Mucosa of rectum (tissue), 2 donors: ENCODE results near the gene LDLRAD3.

Source experiments
- H3K27ac ChIP-seq, 2 donors: one replicate each; pipeline ENCODE4 v1.7.0; 2013; ENCODE audit warnings: inconsistent platforms in 2 of 2, low read depth in 2 of 2, low read length in 2 of 2
- H3K27me3 ChIP-seq, 2 donors: one replicate each; pipeline ENCODE4 v1.7.0; 2013; ENCODE audit warnings: low read length in 2 of 2; ENCODE audit not compliant: control insufficient read depth in 2 of 2, insufficient read depth in 2 of 2
- H3K36me3 ChIP-seq, 2 donors: one replicate each; pipeline ENCODE4 v1.7.0; 2013; ENCODE audit warnings: low read length in 2 of 2; ENCODE audit not compliant: control insufficient read depth in 2 of 2, insufficient read depth in 2 of 2
- H3K4me1 ChIP-seq, 2 donors: one replicate each; pipeline ENCODE4 v1.7.0; 2013; ENCODE audit warnings: low read length in 2 of 2, mild to moderate bottlenecking in 1 of 2; ENCODE audit not compliant: control insufficient read depth in 2 of 2, insufficient read depth in 2 of 2
- H3K4me3 ChIP-seq, 2 donors: one replicate each; pipeline ENCODE4 v1.7.0; 2013; ENCODE audit warnings: low read length in 2 of 2
- H3K9ac ChIP-seq, 2 donors: one replicate each; pipeline ENCODE4 v1.7.0; 2013; ENCODE audit warnings: low read length in 2 of 2, low read depth in 1 of 2, mild to moderate bottlenecking in 1 of 2
- H3K9me3 ChIP-seq, 2 donors: one replicate each; pipeline ENCODE4 v1.7.0; 2013; ENCODE audit warnings: low read length in 2 of 2; ENCODE audit not compliant: control insufficient read depth in 2 of 2
- donor health status: healthy.
- donor health status: Normal muscosa, but diverticular disease.

LDLRAD3 gene

GRCh38 chr11:36104660-36104992 lies 160.8 kb downstream of the LDLRAD3 start:
- no peak overlapping the region for H3K27ac ChIP-seq
- H3K9me3 ChIP-seq: no peaks in the 10 kb centered on the region
- H3K4me1 ChIP-seq: no peaks in the 10 kb centered on the region
- H3K9ac ChIP-seq: no peak overlapping the region
- H3K36me3 ChIP-seq: no peaks in the 10 kb centered on the region
- H3K4me3 ChIP-seq: no peak overlapping the region
- H3K27me3 ChIP-seq: no peaks in the 10 kb centered on the region

- H3K27me3 ChIP-seq: no peaks in the 10 kb centered on the region
- H3K27ac ChIP-seq: no peak overlapping the region
- no peaks in the 10 kb centered on the region for H3K9me3 ChIP-seq
- H3K9ac ChIP-seq: no peak overlapping the region
- H3K4me1 ChIP-seq: no peaks in the 10 kb centered on the region
- H3K4me3 ChIP-seq: no peak overlapping the region
- H3K36me3 ChIP-seq: no peaks in the 10 kb centered on the region
These were observed 162.1 kb downstream of the LDLRAD3 start for GRCh38 chr11:36105743-36106581.

GRCh38 chr11:36107547-36107946 lies 163.7 kb downstream of the LDLRAD3 start:
- Histone ChIP-seq H3K36me3 (no peaks in the 10 kb centered on the region), H3K9me3 (no peaks in the 10 kb centered on the region), H3K9ac (no peak overlapping the region), H3K4me3 (no peak overlapping the region), H3K4me1 (no peaks in the 10 kb centered on the region), H3K27me3 (no peaks in the 10 kb centered on the region), H3K27ac (no peak overlapping the region)

- no peaks in the 10 kb centered on the region for H3K9me3 ChIP-seq
- H3K9ac ChIP-seq: no peak overlapping the region
- H3K4me3 ChIP-seq: no peak overlapping the region
- H3K27me3 ChIP-seq: no peaks in the 10 kb centered on the region
- H3K27ac ChIP-seq: no peak overlapping the region
- H3K4me1 ChIP-seq: no peaks in the 10 kb centered on the region
- H3K36me3 ChIP-seq: no peaks in the 10 kb centered on the region
These were observed 165.2 kb downstream of the LDLRAD3 start for GRCh38 chr11:36108881-36109589.

GRCh38 chr11:36109590-36109849 lies 165.7 kb downstream of the LDLRAD3 start:
- no peaks in the 10 kb centered on the region for H3K4me1 ChIP-seq
- no peak overlapping the region for H3K4me3 ChIP-seq
- no peak overlapping the region for H3K27ac ChIP-seq
- H3K36me3 ChIP-seq: no peaks in the 10 kb centered on the region
- no peaks in the 10 kb centered on the region for H3K27me3 ChIP-seq
- no peak overlapping the region for H3K9ac ChIP-seq
- H3K9me3 ChIP-seq: no peaks in the 10 kb centered on the region

GRCh38 chr11:36109850-36110606 lies 166.2 kb downstream of the LDLRAD3 start:
- Histone ChIP-seq H3K9me3 (no peaks in the 10 kb centered on the region), H3K27ac (no peak overlapping the region), H3K27me3 (no peaks in the 10 kb centered on the region), H3K9ac (no peak overlapping the region), H3K36me3 (no peaks in the 10 kb centered on the region), H3K4me1 (no peaks in the 10 kb centered on the region), H3K4me3 (no peak overlapping the region)

GRCh38 chr11:36110668-36111410 lies 167.0 kb downstream of the LDLRAD3 start:
- Histone ChIP-seq H3K27ac (no peak overlapping the region), H3K9ac (no peak overlapping the region), H3K4me3 (no peak overlapping the region), H3K9me3 (no peaks in the 10 kb centered on the region), H3K27me3 (no peaks in the 10 kb centered on the region), H3K4me1 (no peaks in the 10 kb centered on the region), H3K36me3 (no peaks in the 10 kb centered on the region)

GRCh38 chr11:36114095-36114494 lies 170.2 kb downstream of the LDLRAD3 start:
- no peaks in the 10 kb centered on the region for H3K9me3 ChIP-seq
- H3K36me3 ChIP-seq: no peaks in the 10 kb centered on the region
- no peak overlapping the region for H3K27ac ChIP-seq
- H3K27me3 ChIP-seq: no peaks in the 10 kb centered on the region
- H3K4me3 ChIP-seq: no peak overlapping the region
- no peaks in the 10 kb centered on the region for H3K4me1 ChIP-seq
- H3K9ac ChIP-seq: no peak overlapping the region

- H3K27me3 ChIP-seq: no peaks in the 10 kb centered on the region
- no peak overlapping the region for H3K4me3 ChIP-seq
- H3K4me1 ChIP-seq: no peaks in the 10 kb centered on the region
- no peak overlapping the region for H3K27ac ChIP-seq
- no peaks in the 10 kb centered on the region for H3K9me3 ChIP-seq
- no peaks in the 10 kb centered on the region for H3K36me3 ChIP-seq
- no peak overlapping the region for H3K9ac ChIP-seq
These were observed 171.5 kb downstream of the LDLRAD3 start for GRCh38 chr11:36115378-36115801.

GRCh38 chr11:36116161-36116560 lies 172.3 kb downstream of the LDLRAD3 start:
- Histone ChIP-seq H3K27ac (no peak overlapping the region), H3K36me3 (no peaks in the 10 kb centered on the region), H3K9ac (no peak overlapping the region), H3K4me3 (no peak overlapping the region), H3K27me3 (no peaks in the 10 kb centered on the region), H3K4me1 (no peaks in the 10 kb centered on the region), H3K9me3 (no peaks in the 10 kb centered on the region)
